ENCODE results near the gene BAHD1.

BAHD1 gene

DNA sequence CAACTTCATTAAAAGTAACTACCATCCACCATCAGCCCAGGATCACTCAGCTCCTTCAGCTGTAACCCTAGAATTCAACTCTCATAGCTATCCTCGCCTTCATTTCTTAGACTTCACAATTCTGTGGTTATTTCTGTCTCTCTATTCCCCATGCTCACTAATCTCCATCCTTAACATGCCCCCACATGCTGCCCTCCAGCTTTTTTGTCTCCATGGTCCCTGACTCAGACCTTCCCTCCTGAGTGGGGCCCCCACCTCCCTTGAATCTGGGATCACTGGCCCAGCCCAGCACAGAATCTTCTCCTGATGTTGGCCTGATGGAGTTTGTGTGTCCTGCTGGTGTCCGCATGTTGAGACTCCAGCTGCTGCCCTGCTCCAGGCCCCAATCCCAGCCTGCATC, 71.7 kb downstream of the BAHD1 start:
- no peaks in the 10 kb centered on the region for H3K79me1 ChIP-seq (ENCODE audit: low read length)
- no peak for DNase-seq

DNA sequence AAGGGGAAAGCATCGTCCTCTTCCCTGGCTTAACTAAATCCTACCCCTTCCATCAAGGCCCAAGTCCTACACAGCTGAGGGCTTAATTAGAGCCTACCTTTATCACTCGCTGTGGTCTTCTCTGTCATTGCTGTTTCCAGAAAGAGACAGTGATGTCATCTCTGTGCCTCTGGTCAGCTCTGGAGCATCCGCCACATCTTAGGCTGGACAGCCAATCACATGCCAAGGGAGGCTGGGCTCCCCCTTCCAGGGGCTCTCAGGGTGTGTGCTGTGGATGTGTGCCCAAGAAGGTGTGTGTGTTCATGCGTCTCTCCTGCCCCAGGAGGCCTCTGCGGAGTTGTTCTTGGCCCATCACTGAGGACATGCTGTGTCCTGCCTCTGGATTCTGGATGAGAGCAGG, 72.9 kb downstream of the BAHD1 start:
- Histone ChIP-seq H3K79me1 (ENCODE audit: low read length) (no peaks in the 10 kb centered on the region), H2BK5ac (ENCODE audit: low read length) (no peak overlapping the region), H3K56ac (ENCODE audit: low read length) (no peak overlapping the region), H3K36me3 (ENCODE audit: control insufficient read depth, insufficient read depth, low read length) (no peaks in the 10 kb centered on the region), H2BK120ac (ENCODE audit: low read depth, low read length) (no peak overlapping the region), H4K5ac (ENCODE audit: low read length) (no peak overlapping the region), H3K4ac (ENCODE audit: low read depth, low read length) (no peak overlapping the region), H4K8ac (ENCODE audit: low read depth, low read length) (no peak overlapping the region), H3K4me1 (ENCODE audit: control insufficient read depth, low read depth, low read length) (no peaks in the 10 kb centered on the region), H3K4me3 (ENCODE audit: low read length) (no peak overlapping the region), H3K4me2 (ENCODE audit: low read length) (no peak overlapping the region), H3K23ac (ENCODE audit: low read length) (no peak overlapping the region), H3K18ac (ENCODE audit: low read length) (no peak overlapping the region), H3K27ac (ENCODE audit: low read depth, low read length) (no peak overlapping the region), H3K27me3 (ENCODE audit: insufficient read depth, low read length, poor library complexity) (peaks cover 6% of the 10 kb centered on the region), H3K79me2 (ENCODE audit: control insufficient read depth, insufficient read depth, low read length) (no peaks in the 10 kb centered on the region), H2AK5ac (ENCODE audit: low read length) (no peak overlapping the region), H2BK15ac (replicated peaks; ENCODE audit: low read depth) (no peak overlapping the region), H3K9ac (ENCODE audit: low read length) (no peak overlapping the region)
- no CpG with 5 or more reads among the region's 5 CpGs for WGBS (ENCODE audit: extremely low coverage, insufficient coverage, low lambda C conversion rate)
- no peak for DNase-seq

More for the DNA sequence above, 71.7 kb downstream of the BAHD1 start:
- no peak overlapping the region for H3K27ac ChIP-seq (ENCODE audit: low read depth, low read length)
- H3K9ac ChIP-seq (ENCODE audit: low read length), result no peak overlapping the region
- H2BK120ac ChIP-seq (ENCODE audit: low read depth, low read length), result no peak overlapping the region
- peak overlapping the region; percentile 93 for H3K56ac ChIP-seq (ENCODE audit: low read length)
- no peak overlapping the region for H2AK5ac ChIP-seq (ENCODE audit: low read length)
- H3K23ac ChIP-seq (ENCODE audit: low read length), result no peak overlapping the region
- no peak overlapping the region for H4K5ac ChIP-seq (ENCODE audit: low read length)
- H3K27me3 ChIP-seq (ENCODE audit: insufficient read depth, low read length, poor library complexity), result peaks cover 6% of the 10 kb centered on the region
- H3K4me2 ChIP-seq (ENCODE audit: low read length), result no peak overlapping the region
- H2BK5ac ChIP-seq (ENCODE audit: low read length), result no peak overlapping the region
- no peaks in the 10 kb centered on the region for H3K4me1 ChIP-seq (ENCODE audit: control insufficient read depth, low read depth, low read length)
- H4K8ac ChIP-seq (ENCODE audit: low read depth, low read length), result no peak overlapping the region
- WGBS (ENCODE audit: extremely low coverage, insufficient coverage, low lambda C conversion rate), result no CpG with 5 or more reads among the region's 2 CpGs
- no peak overlapping the region for H3K18ac ChIP-seq (ENCODE audit: low read length)
- no peaks in the 10 kb centered on the region for H3K79me2 ChIP-seq (ENCODE audit: control insufficient read depth, insufficient read depth, low read length)
- no peak overlapping the region for H2BK15ac ChIP-seq (replicated peaks; ENCODE audit: low read depth)
- H3K4ac ChIP-seq (ENCODE audit: low read depth, low read length), result no peak overlapping the region
- H3K4me3 ChIP-seq (ENCODE audit: low read length), result no peak overlapping the region
- H3K36me3 ChIP-seq (ENCODE audit: control insufficient read depth, insufficient read depth, low read length), result no peaks in the 10 kb centered on the region

DNA sequence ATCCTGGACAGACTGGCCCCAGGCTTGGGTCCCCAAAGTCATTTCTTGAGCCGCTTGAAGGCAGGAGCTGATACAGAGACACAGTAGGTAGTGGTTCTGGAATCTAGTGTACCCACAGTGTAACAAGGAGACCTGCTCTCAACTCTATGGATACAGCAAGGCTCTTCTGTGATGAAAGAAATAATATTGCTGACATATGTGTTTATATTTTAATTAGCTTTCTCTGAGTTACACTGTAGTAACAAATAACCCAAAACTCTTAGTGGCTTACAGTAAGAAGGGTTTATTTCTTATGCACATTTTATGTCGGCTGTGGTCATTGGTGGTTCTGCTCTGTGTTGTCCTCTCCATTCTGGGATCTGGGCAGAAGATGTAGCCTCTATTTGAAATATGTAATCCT, 75.6 kb downstream of the BAHD1 start:
- no peak overlapping the region for H3K56ac ChIP-seq (ENCODE audit: low read length)
- H2BK5ac ChIP-seq (ENCODE audit: low read length), result no peak overlapping the region
- H2BK15ac ChIP-seq (replicated peaks; ENCODE audit: low read depth), result no peak overlapping the region
- no peak overlapping the region for H3K4me3 ChIP-seq (ENCODE audit: low read length)
- H3K9ac ChIP-seq (ENCODE audit: low read length), result no peak overlapping the region
- no peaks in the 10 kb centered on the region for H3K27me3 ChIP-seq (ENCODE audit: insufficient read depth, low read length, poor library complexity)
- H4K8ac ChIP-seq (ENCODE audit: low read depth, low read length), result no peak overlapping the region
- H2BK120ac ChIP-seq (ENCODE audit: low read depth, low read length), result no peak overlapping the region
- no peaks in the 10 kb centered on the region for H3K79me2 ChIP-seq (ENCODE audit: control insufficient read depth, insufficient read depth, low read length)
- H4K5ac ChIP-seq (ENCODE audit: low read length), result no peak overlapping the region
- H3K4ac ChIP-seq (ENCODE audit: low read depth, low read length), result no peak overlapping the region
- H3K79me1 ChIP-seq (ENCODE audit: low read length), result no peaks in the 10 kb centered on the region
- WGBS (ENCODE audit: extremely low coverage, insufficient coverage, low lambda C conversion rate), result no CpG with 5 or more reads among the region's 2 CpGs
- H3K18ac ChIP-seq (ENCODE audit: low read length), result no peak overlapping the region
- H3K27ac ChIP-seq (ENCODE audit: low read depth, low read length), result no peak overlapping the region
- H2AK5ac ChIP-seq (ENCODE audit: low read length), result no peak overlapping the region
- no peak overlapping the region for H3K4me2 ChIP-seq (ENCODE audit: low read length)
- no peak for DNase-seq
- H3K4me1 ChIP-seq (ENCODE audit: control insufficient read depth, low read depth, low read length), result no peaks in the 10 kb centered on the region
- no peak overlapping the region for H3K23ac ChIP-seq (ENCODE audit: low read length)
- H3K36me3 ChIP-seq (ENCODE audit: control insufficient read depth, insufficient read depth, low read length), result no peaks in the 10 kb centered on the region

Measured in mesendoderm (in vitro differentiated cells).